Measurements from ENCODE around the gene VSTM2B. TPM values are rescaled to one million over a fixed set of nuclear protein-coding genes. Genes with fewer than 3 reads are reported as not detected.

VSTM2B gene
- total RNA-seq, 2 experiments from 2014 or later = not detected

DNA sequence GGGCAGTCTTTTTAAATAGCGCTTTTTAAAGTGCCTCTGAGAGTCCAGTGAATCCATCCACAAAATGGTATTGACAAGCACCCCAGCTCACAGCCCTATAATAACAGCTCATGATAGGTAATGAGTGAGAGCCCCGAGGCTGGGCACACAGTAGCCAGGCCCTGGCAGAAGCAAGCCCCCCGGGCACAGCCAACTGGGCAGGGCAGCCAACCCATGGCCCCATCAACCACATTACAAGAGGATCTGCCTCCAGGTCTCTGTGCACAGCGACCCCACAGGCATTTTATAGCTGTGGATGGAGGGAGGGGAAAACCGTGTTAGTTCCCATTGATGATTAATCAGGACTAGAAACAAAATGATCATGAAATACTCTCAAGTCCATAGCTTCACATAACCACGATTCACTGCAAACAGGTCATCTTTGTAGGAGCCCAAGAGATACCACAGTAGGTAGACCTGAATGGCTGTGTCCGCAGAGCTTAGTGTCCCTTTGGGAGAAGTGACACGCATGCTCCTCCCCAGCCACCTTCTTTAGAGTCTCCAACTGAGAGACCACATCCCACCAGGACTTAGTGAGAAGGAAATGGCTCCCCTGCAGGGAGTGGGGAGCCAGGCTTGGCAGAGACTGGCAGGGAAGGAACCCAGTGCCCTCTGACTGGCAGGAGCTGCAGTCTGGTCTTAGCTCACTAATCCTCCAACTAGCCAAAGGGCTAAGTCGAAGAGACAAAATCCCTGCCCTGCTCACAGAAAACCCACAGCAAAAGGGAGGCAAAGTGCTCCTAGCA lies 4.3 kb upstream of the VSTM2B start:
- CTCF ChIA-PET = no interaction called here
- H3K27me3 Mint-ChIP-seq = peaks cover 40% of the 10 kb centered on the region
- no peaks in the 10 kb centered on the region for H3K9me3 Mint-ChIP-seq
- POLR2A ChIA-PET = no interaction called here
- no peaks in the 10 kb centered on the region for H3K36me3 Mint-ChIP-seq
- no peak overlapping the region for H3K27ac Mint-ChIP-seq
- intact Hi-C loops (cut with micrococcal nuclease) = loop anchor here (10.0 kb wide), 1 partner anchor 193 kb away; the partner anchor contains the start of gene C19orf12
- no peak overlapping the region for H3K4me3 Mint-ChIP-seq
- no peak for DNase-seq
- peaks cover 6% of the 10 kb centered on the region for H3K4me1 Mint-ChIP-seq (ENCODE audit: low read depth)

DNA sequence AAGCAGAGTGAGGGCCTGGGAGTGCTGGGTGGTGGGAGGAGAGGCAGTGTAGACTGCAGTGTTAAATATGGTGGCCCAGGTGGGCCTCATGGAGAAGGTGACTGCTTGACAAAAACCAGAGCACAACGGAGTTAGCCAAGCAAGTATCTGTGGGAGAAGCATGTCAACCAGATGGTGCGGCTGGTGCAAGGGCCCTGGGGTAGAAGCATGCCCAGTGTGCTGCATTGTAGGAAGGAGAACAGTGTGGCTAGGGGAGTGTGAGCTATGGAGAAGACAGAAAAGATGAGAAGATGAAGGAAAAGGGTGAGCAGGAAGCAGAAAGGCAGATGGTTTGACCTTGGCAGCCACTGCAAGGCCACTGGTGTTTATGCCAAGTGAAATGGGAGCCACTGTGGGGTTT lies 2.2 kb upstream of the VSTM2B start:
- Mint-ChIP-seq H3K4me3 (no peak overlapping the region), H3K4me1 (ENCODE audit: low read depth) (peaks cover 22% of the 10 kb centered on the region), H3K9me3 (no peaks in the 10 kb centered on the region), H3K27ac (no peak overlapping the region), H3K27me3 (peaks cover 51% of the 10 kb centered on the region), H3K36me3 (peaks cover 3% of the 10 kb centered on the region)
- no peak for DNase-seq
- intact Hi-C loops (cut with micrococcal nuclease) = loop anchor here (10.0 kb wide), 1 partner anchor 191 kb away; the partner anchor contains the start of gene C19orf12
- ChIA-PET CTCF (no interaction called here), POLR2A (no interaction called here)

DNA sequence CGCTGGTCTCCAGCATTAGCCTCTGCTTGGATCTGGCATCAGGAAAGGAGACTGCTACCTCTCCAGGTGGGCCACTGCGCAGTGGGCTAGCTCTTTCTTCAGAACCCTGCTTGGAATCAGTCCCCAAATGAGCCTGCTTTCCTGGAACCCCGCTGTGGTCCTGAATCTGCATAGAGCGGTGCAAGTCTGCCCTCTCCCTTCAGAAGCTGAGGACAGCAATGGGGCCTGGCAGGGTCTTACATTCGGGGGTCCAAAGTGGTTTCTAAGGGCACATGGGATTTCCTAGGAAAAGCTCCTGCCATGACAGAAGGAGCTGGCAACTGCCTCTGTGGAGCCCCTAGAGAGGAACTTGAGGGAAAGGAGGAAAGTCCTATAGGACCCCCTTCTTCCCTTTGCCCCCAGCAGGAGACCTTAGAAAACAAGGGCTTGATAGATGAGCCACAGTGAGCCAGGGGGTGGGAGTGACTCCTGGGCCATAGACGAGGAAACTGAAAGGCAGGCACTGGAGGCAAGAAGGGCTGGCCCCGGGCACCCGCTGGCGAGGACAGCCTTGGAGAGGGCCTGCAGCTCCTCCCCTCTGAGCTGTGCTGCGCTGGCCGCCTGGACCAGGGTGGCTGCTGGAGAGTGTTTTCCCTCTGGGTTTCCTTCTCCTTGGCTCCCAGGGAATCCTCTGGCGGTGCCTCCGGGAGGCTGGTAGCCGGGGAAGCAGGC lies 1.4 kb upstream of the VSTM2B start:
- intact Hi-C loops (cut with micrococcal nuclease) = loop anchor here (10.0 kb wide), 1 partner anchor 190 kb away; the partner anchor contains the start of gene C19orf12
- POLR2A ChIA-PET = no interaction called here
- Mint-ChIP-seq H3K4me3 (no peak overlapping the region), H3K9me3 (no peaks in the 10 kb centered on the region), H3K4me1 (ENCODE audit: low read depth) (peaks cover 28% of the 10 kb centered on the region), H3K27me3 (peaks cover 52% of the 10 kb centered on the region), H3K27ac (no peak overlapping the region), H3K36me3 (peaks cover 3% of the 10 kb centered on the region)
- no peak for DNase-seq
- CTCF ChIA-PET = interaction anchor here (1.0 kb wide), 1 partner anchor 73 kb away, joined by 3 read pairs; no protein-coding TSS in a partner anchor

DNA sequence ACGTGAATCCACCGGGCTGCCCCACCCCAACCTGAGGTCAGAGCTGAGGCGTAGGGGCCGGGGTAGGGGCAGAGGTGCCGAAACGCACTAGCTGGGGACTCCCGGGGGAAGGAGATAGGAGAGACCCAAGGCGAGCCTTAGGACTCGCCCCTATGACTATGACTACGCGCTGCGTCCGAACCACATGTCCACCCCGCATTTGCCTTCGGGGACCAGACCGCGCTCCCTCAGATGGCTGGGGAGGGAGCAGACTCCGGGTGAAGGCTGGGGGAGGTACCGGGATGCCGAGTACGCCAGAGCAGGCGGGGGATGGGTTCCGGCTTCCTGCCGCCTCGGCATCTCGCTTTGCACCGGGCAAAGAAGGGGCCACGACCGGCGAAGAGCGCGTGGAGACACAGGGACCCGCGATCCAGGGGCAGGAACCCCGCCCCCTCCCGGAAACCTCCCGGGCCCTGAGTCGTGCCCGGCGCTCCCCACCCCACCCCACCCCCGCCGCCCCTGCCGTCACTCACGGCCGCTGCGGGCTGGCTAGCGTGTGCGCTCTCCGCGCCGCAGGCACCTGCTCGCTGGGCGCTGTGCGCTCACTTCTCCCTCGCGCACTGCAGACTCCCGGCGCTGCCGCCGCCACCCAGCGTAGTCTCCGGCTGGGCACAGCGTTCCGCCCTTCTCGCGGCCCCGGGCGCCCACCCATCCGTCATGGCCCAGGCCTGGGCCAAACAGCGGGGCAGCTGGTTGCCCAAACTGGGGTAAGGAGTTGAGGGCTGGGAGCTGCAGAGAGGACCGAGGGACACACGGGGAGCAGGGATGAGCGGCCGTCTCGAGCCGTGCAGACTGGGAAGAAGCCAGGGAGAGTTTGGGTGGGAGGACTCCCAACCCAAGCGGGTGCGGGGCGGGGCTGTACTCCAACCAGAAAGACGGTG lies 622 bp upstream of the VSTM2B start:
- H3K9me3 Mint-ChIP-seq = no peaks in the 10 kb centered on the region
- no peak for DNase-seq
- H3K27ac Mint-ChIP-seq = no peak overlapping the region
- POLR2A ChIA-PET = no interaction called here
- peaks cover 3% of the 10 kb centered on the region for H3K36me3 Mint-ChIP-seq
- CTCF ChIA-PET = interaction anchor here (0.6 to 1.0 kb wide), 2 partner anchors 72 to 452 kb away, joined by 3 read pairs; no protein-coding TSS in a partner anchor
- intact Hi-C loops (cut with micrococcal nuclease) = loop anchor here (5.0 to 10.0 kb wide), 5 partner anchors 62 to 313 kb away; partner anchors contain the start of genes C19orf12 and UQCRFS1
- peaks cover 53% of the 10 kb centered on the region for H3K27me3 Mint-ChIP-seq
- no peak overlapping the region for H3K4me3 Mint-ChIP-seq
- H3K4me1 Mint-ChIP-seq (ENCODE audit: low read depth) = peaks cover 31% of the 10 kb centered on the region

DNA sequence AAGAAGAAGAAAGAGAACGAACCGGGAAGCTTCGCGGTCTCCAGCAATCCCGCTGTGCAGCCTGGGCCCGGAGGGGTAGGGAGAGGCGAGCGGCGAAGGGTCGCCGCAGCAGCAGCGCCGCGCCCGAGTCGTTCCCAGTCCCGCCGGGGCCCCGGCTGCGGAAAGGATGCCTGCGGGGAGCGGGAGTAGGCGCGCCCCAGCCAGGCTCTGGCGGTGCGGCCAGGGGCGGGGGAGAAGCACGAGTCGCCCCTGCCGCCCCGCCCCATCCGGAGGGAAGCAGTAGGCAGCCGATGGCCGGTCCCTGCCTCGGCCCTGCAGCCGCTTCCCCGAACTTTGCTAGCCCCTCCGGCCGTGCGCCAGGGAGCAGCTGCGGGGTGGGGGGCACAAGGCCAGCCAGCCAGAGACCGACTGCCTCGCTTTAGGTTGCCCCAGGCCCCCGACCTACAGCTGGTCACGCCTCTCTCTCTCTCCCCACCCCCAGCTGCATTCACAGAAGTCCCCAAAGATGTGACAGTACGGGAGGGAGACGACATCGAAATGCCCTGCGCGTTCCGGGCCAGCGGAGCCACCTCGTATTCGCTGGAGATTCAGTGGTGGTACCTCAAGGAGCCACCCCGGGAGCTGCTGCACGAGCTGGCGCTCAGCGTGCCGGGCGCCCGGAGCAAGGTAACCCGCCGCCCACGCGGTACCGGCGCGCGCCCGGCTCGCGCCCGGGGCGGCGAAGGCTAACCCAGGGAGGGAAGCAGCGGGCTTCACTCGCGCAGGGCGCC lies 1.1 kb downstream of the VSTM2B start:
- Mint-ChIP-seq H3K36me3 (peaks cover 3% of the 10 kb centered on the region), H3K4me3 (no peak overlapping the region), H3K9me3 (no peaks in the 10 kb centered on the region), H3K4me1 (ENCODE audit: low read depth) (peaks cover 34% of the 10 kb centered on the region), H3K27me3 (peaks cover 58% of the 10 kb centered on the region), H3K27ac (no peak overlapping the region)
- POLR2A ChIA-PET = no interaction called here
- CTCF ChIA-PET = interaction anchor here (1.8 to 2.4 kb wide), 3 partner anchors 61 to 266 kb away, joined by 4 to 11 read pairs (median 6); no protein-coding TSS in a partner anchor
- peak; percentile 55 for DNase-seq
- intact Hi-C loops (cut with micrococcal nuclease) = loop anchor here (2.0 to 10.0 kb wide), 6 partner anchors 60 to 700 kb away; partner anchors contain the start of genes C19orf12 and UQCRFS1

DNA sequence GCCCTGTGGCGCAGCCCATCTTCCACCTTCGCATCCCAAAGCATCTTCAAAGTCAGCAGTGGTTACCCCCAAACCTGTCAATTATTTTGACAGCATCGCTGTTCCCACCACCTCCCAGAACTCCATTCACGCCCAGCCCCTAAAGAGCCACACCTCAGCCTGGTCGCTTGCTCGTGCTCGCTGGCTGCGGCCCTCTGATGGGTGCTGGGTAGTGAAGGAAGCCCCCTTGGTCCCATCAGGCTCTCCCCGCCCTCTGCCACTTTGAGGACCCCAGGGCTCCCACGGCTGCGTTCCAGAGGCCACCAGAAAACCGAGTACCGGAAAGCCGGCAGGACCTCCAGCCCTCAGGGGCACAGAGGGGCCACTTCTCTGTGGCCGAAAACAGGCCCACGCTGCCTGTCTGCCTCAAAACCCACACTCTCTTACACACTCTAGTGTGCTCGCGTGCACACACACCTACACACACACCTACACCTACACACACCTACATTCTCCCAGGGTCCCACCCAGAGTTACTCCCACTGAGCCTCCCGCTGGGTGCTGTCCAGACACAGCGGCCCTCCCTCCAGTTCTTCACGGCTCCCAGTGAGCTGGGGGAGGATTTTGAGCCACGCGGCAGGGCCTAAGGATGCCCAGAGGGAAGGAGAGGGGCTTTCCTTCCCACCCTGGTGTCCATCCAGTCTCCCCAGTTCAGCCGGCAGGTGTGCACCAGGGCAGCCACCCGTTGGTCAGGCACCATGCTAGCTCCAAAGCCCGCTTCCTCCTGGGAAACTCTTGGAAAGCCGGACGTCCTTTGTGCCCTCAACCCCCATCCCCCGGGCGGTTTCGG lies 1.9 kb downstream of the VSTM2B start:
- Mint-ChIP-seq H3K27me3 (peaks cover 63% of the 10 kb centered on the region), H3K4me3 (peak overlapping the region; percentile 12), H3K36me3 (peaks cover 3% of the 10 kb centered on the region), H3K4me1 (ENCODE audit: low read depth) (peaks cover 34% of the 10 kb centered on the region), H3K27ac (no peak overlapping the region), H3K9me3 (no peaks in the 10 kb centered on the region)
- POLR2A ChIA-PET = interaction anchor here (0.6 kb wide), 2 partner anchors 78 to 187 kb away, joined by 3 read pairs; partner anchors contain the start of genes C19orf12 and POP4
- intact Hi-C loops (cut with micrococcal nuclease) = loop anchor here (2.0 to 10.0 kb wide), 6 partner anchors 60 to 699 kb away; partner anchors contain the start of genes C19orf12 and UQCRFS1
- CTCF ChIA-PET = interaction anchor here (0.7 to 2.4 kb wide), 13 partner anchors 10 to 792 kb away, joined by 3 to 11 read pairs (median 4); partner anchors contain the start of gene POP4
- DNase-seq = no peak

DNA sequence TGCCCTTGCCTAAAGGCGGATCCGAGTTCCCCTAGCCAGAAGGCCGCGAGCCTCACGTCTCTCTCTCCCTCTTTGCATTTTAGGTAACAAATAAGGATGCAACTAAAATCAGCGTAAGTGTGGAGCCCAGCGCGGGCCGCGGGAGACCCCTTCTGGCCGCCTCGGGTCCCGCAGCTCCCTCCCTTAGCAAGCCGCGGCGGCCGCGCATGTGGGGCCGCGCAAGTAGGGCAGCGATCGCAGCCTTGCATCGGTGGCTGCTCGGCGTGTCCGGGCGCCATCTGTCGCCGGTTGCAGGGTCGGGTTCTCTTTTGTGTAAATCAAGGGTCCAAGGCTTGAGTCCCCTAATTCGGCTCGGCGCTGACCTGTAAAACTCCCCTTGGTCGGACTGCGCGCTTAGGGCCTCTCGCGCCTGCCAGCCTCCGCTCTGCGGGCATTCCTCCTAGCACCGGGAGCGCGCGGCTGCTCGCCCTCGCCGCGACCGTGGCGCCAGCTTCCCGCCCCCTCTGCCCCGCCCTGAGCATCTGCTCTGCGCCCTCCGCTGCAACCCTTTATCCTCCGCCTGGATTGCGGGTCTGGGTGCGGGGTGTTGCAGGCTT lies 2.7 kb downstream of the VSTM2B start:
- Mint-ChIP-seq H3K9me3 (no peaks in the 10 kb centered on the region), H3K27ac (no peak overlapping the region), H3K4me1 (ENCODE audit: low read depth) (peaks cover 34% of the 10 kb centered on the region), H3K27me3 (peaks cover 68% of the 10 kb centered on the region), H3K36me3 (peaks cover 3% of the 10 kb centered on the region), H3K4me3 (peak overlapping the region; percentile 29)
- POLR2A ChIA-PET = interaction anchor here (0.6 kb wide), 1 partner anchor 78 kb away, joined by 3 read pairs; the partner anchor contains the start of gene POP4
- intact Hi-C loops (cut with micrococcal nuclease) = loop anchor here (5.0 to 10.0 kb wide), 5 partner anchors 59 to 316 kb away; partner anchors contain the start of genes C19orf12 and UQCRFS1
- CTCF ChIA-PET = interaction anchor here (0.8 to 2.4 kb wide), 12 partner anchors 9 to 793 kb away, joined by 3 to 11 read pairs (median 4); partner anchors contain the start of gene POP4
- DNase-seq = peak; percentile 82

DNA sequence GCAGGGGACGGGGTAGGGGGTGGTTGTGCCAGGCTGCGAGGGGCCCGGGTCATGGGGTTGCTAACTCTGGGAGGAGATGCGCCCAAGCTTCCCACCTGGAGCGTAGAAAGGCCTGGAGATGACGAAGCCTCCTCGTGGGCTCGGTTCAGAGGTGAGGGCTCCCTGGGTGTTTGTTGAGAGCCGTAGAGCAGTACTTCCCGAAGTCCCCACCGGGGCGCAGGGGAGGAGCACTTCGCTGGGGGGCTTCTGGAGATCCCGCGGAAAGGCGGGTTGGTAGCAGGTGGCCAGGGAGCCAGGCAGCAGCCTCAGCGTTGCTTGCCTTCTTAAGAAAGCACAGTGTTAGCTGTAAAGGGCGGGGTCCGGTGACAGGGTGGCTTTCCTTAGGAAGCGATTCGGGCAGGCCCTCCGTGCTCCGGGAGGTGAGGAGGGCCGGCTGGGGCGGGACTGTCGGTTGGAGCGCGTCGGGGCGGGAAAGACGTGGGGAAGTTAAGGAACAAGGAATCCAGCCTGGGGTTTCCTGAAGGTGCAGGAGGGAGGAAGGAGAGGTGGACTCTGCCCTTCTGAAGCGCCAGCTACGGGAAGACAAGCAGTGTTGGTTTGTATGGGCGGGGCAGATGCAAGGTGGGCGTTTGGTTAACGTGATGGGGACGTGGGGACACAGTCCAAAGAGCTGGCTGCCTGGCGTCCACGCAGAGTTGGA lies 3.3 kb downstream of the VSTM2B start:
- Mint-ChIP-seq H3K4me3 (peak overlapping the region; percentile 3), H3K4me1 (ENCODE audit: low read depth) (peaks cover 34% of the 10 kb centered on the region), H3K27ac (no peak overlapping the region), H3K36me3 (peaks cover 3% of the 10 kb centered on the region), H3K9me3 (no peaks in the 10 kb centered on the region), H3K27me3 (peaks cover 66% of the 10 kb centered on the region)
- intact Hi-C loops (cut with micrococcal nuclease) = loop anchor here (5.0 to 10.0 kb wide), 5 partner anchors 58 to 317 kb away; partner anchors contain the start of genes C19orf12 and UQCRFS1
- CTCF ChIA-PET = interaction anchor here (0.7 to 2.4 kb wide), 10 partner anchors 9 to 531 kb away, joined by 3 to 11 read pairs (median 4); partner anchors contain the start of gene POP4
- POLR2A ChIA-PET = no interaction called here
- DNase-seq = no peak

Measured in activated CD4-positive, alpha-beta memory T cell treated with anti-CD3 and anti-CD28 coated beads for 36 hours (primary cell).